IMR-90 (cell line): ENCODE data around the gene FOXP1. TPM values are rescaled to one million over a fixed set of nuclear protein-coding genes. Genes with fewer than 3 reads are reported as not detected.

Source experiments
- ATAC-seq: fragments of 200-7000 bp; cut with Tn5 transposase; 2 replicates; pipeline ENCODE4 v1.9.1; 2020; ENCODE audit warnings: low read depth, mild to moderate bottlenecking, moderate library complexity
- BruUV-seq: library from RNA; stranded (reverse); fragments of 400-500 nt; replicated peaks from 2 replicates; lab custom pipeline; 2021; lab: Mats Ljungman, UMichigan
- CTCF ChIA-PET: fragments of 300-600 bp; formaldehyde crosslinking; extraction: SDS; loops from one replicate; lab custom pipeline; 2021; ENCODE audit warnings: antibody characterized with exemption; lab: Yijun Ruan, JAX
- POLR2A ChIA-PET: fragments of 300-600 bp; sonication (Branson Sonifier 250); formaldehyde crosslinking; loops from one replicate; lab custom pipeline; 2022; ENCODE audit warnings: antibody characterized with exemption; ENCODE audit not compliant: unreplicated experiment; lab: Charles Lee
- DNase-seq: peaks from one replicate; pipeline ENCODE4 v3.0.0; 2013
- H2AFZ ChIP-seq: replicated peaks from 2 replicates; pipeline ENCODE3; 2013; ENCODE audit warnings: low read length, mild to moderate bottlenecking; ENCODE audit not compliant: poor library complexity
- H2AK5ac ChIP-seq: 2 replicates; pipeline ENCODE4 v1.6.1; 2013; ENCODE audit warnings: low read depth, low read length, inconsistent platforms
- H2AK9ac ChIP-seq: replicated peaks from 2 replicates; pipeline ENCODE3; 2013; ENCODE audit warnings: mild to moderate bottlenecking, low read depth, low read length, moderate library complexity; ENCODE audit not compliant: poor library complexity
- H2BK120ac ChIP-seq: 2 replicates; pipeline ENCODE4 v1.6.1; 2013; ENCODE audit warnings: low read depth, low read length, inconsistent platforms
- H2BK15ac ChIP-seq: 3 replicates; pipeline ENCODE4 v1.6.1; 2013; ENCODE audit warnings: low read depth, low read length, inconsistent platforms
- H2BK20ac ChIP-seq: 2 replicates; pipeline ENCODE4 v1.6.1; 2013; ENCODE audit warnings: low read depth, mild to moderate bottlenecking, inconsistent platforms, low read length, moderate library complexity
- H2BK5ac ChIP-seq: 2 replicates; pipeline ENCODE4 v1.6.1; 2013; ENCODE audit warnings: mild to moderate bottlenecking, low read depth, low read length, inconsistent platforms; ENCODE audit not compliant: poor library complexity, severe bottlenecking
- H3K14ac ChIP-seq: replicated peaks from 2 replicates; pipeline ENCODE4 v1.6.1; 2013; ENCODE audit warnings: low read depth, low read length, inconsistent platforms
- H3K18ac ChIP-seq: 2 replicates; pipeline ENCODE4 v1.6.1; 2013; ENCODE audit warnings: low read depth, low read length, control low read depth
- H3K23ac ChIP-seq: 2 replicates; pipeline ENCODE4 v1.6.1; 2013; ENCODE audit warnings: low read depth, low read length, inconsistent platforms
- H3K27ac ChIP-seq: 2 replicates; pipeline ENCODE4 v1.5.1; 2013; ENCODE audit warnings: mild to moderate bottlenecking, control low read depth, low read length; ENCODE audit not compliant: insufficient read depth
- H3K27me3 ChIP-seq: 2 replicates; pipeline ENCODE4 v1.6.1; 2013; ENCODE audit warnings: low read length; ENCODE audit not compliant: control insufficient read depth, insufficient read depth
- H3K36me3 ChIP-seq: 2 replicates; pipeline ENCODE4 v1.6.1; 2013; ENCODE audit warnings: low read length, mixed read lengths; ENCODE audit not compliant: control insufficient read depth, insufficient read depth
- H3K4ac ChIP-seq: 2 replicates; pipeline ENCODE4 v1.6.1; 2013; ENCODE audit warnings: low read depth, low read length, inconsistent platforms
- H3K4me1 ChIP-seq: 2 replicates; pipeline ENCODE4 v1.6.1; 2013; ENCODE audit warnings: low read length, mixed read lengths; ENCODE audit not compliant: control insufficient read depth, insufficient read depth
- H3K4me2 ChIP-seq: 2 replicates; pipeline ENCODE4 v1.6.1; 2013; ENCODE audit warnings: low read depth, mild to moderate bottlenecking, control low read depth, low read length, moderate library complexity
- H3K4me3 ChIP-seq: 2 replicates; pipeline ENCODE4 v1.5.1; 2013; ENCODE audit warnings: low read depth, mild to moderate bottlenecking, control low read depth, low read length, moderate library complexity; ENCODE audit not compliant: insufficient read depth
- H3K56ac ChIP-seq: 2 replicates; pipeline ENCODE4 v1.6.1; 2013; ENCODE audit warnings: low read length, inconsistent platforms; ENCODE audit not compliant: insufficient read depth; ENCODE audit errors: extremely low read depth
- H3K79me1 ChIP-seq, 2 experiments: 2 replicates each; pipeline ENCODE4 v1.6.1; 2013; ENCODE audit warnings: low read length in 2 of 2, inconsistent platforms in 1 of 2, low read depth in 1 of 2
- H3K9ac ChIP-seq: 2 replicates; pipeline ENCODE4 v1.6.1; 2013; ENCODE audit warnings: low read depth, low read length, control low read depth
- H3K9me1 ChIP-seq: 2 replicates; pipeline ENCODE4 v1.6.1; 2013; ENCODE audit warnings: low read length, inconsistent platforms; ENCODE audit not compliant: insufficient read depth
- H3K9me3 ChIP-seq: 2 replicates; pipeline ENCODE4 v1.6.1; 2013; ENCODE audit warnings: low read length; ENCODE audit not compliant: control insufficient read depth, insufficient read depth
- H4K20me1 ChIP-seq: 2 replicates; pipeline ENCODE4 v1.6.1; 2013; ENCODE audit warnings: low read length, inconsistent platforms; ENCODE audit not compliant: insufficient read depth
- H4K5ac ChIP-seq: 2 replicates; pipeline ENCODE4 v1.6.1; 2013; ENCODE audit warnings: mild to moderate bottlenecking, low read depth, low read length, control low read depth
- H4K8ac ChIP-seq, 2 experiments: 2 replicates each; pipeline ENCODE4 v1.6.1; 2013; ENCODE audit warnings: low read depth in 2 of 2, low read length in 2 of 2, control low read depth in 1 of 2, inconsistent platforms in 1 of 2
- H4K91ac ChIP-seq: 2 replicates; pipeline ENCODE4 v1.6.1; 2013; ENCODE audit warnings: low read depth, low read length, inconsistent platforms; ENCODE audit not compliant: insufficient read depth
- BHLHE40 ChIP-seq: fragments of 150-350 bp; IDR thresholded peaks from 2 replicates; pipeline ENCODE4 v1.6.1; 2016; ENCODE audit warnings: mild to moderate bottlenecking, low read depth, low read length
- CHD1 ChIP-seq: IDR thresholded peaks from 2 replicates; pipeline ENCODE4 v1.6.1; 2012; ENCODE audit warnings: low read depth, low read length, improper control_type of control experiment
- FOS ChIP-seq: fragments of 150-350 bp; IDR thresholded peaks from 2 replicates; pipeline ENCODE4 v1.6.1; 2016; ENCODE audit warnings: low read depth, low read length
- MAFK ChIP-seq: IDR thresholded peaks from 2 replicates; pipeline ENCODE4 v1.6.1; 2012; ENCODE audit warnings: low read depth, low read length, improper control_type of control experiment
- MXI1 ChIP-seq: IDR thresholded peaks from 2 replicates; pipeline ENCODE4 v1.6.1; 2012; ENCODE audit warnings: low read depth, mild to moderate bottlenecking, low read length, moderate library complexity, borderline replicate concordance
- POLR2A ChIP-seq: IDR thresholded peaks from 2 replicates; pipeline ENCODE4 v1.6.1; 2012; ENCODE audit warnings: mild to moderate bottlenecking, low read depth, low read length
- RAD21 ChIP-seq: IDR thresholded peaks from 2 replicates; pipeline ENCODE4 v1.6.1; 2012; ENCODE audit warnings: low read length, improper control_type of control experiment
- RCOR1 ChIP-seq: IDR thresholded peaks from 2 replicates; pipeline ENCODE4 v1.6.1; 2012; ENCODE audit warnings: mild to moderate bottlenecking, low read length, improper control_type of control experiment; ENCODE audit not compliant: insufficient replicate concordance
- RFX5 ChIP-seq: IDR thresholded peaks from 2 replicates; pipeline ENCODE4 v1.8.0; 2012; ENCODE audit warnings: low read depth, mild to moderate bottlenecking, low read length, moderate library complexity
- SMC3 ChIP-seq: fragments of 150-350 bp; IDR thresholded peaks from 2 replicates; pipeline ENCODE4 v1.6.1; 2016; ENCODE audit warnings: low read depth, mild to moderate bottlenecking, antibody characterized with exemption, low read length, moderate library complexity
- WGBS, 2 experiments: methylation state at CpG; one replicate each; pipeline versions ENCODE4 v1.1.5 to v1.1.7; 2013; ENCODE audit warnings: missing lambda C conversion rate in 2 of 2; ENCODE audit not compliant: insufficient read length in 1 of 2; ENCODE audit errors: extremely low coverage in 2 of 2; 5-methylcytosine and 5-hydroxymethylcytosine counted together
- dilution Hi-C: fragments of 300-500 bp; cut with HindIII; formaldehyde crosslinking; loops from one replicate; pipeline ENCODE4 v1.14.3; 2018; ENCODE audit warnings: low sequenced_read_pairs; ENCODE audit not compliant: unreplicated experiment
- in situ Hi-C: fragments of 300-500 bp; cut with MboI; formaldehyde crosslinking; loops from 3 replicates; pipeline ENCODE4 v1.14.3; 2019; ENCODE audit warnings: low sequenced_read_pairs, inconsistent platforms, mixed read lengths
- intact Hi-C: fragments of 100-400 bp; cut with micrococcal nuclease; formaldehyde crosslinking; loops from 2 replicates; pipeline ENCODE4 v1.10.0; 2022
- polyA plus RNA-seq, 3 experiments: library from polyadenylated mRNA; depleted of rRNA; stranded (reverse); fragments of >200 nt; gene quantifications; 2 replicates each; pipeline ENCODE4 v1.2.3, GENCODE V29; 2012; ENCODE audit warnings: low replicate concordance in 1 of 3
- total RNA-seq: library from RNA; depleted of rRNA; stranded (reverse); fragments of >200 nt; gene quantifications from 2 replicates; pipeline ENCODE4 v1.2.3, GENCODE V29; 2012
- TF ChIP-seq, protein P1 (sequence below): fragments of 150-350 bp; IDR thresholded peaks from 2 replicates; pipeline ENCODE4 v1.6.1; 2017; ENCODE audit warnings: mild to moderate bottlenecking, antibody characterized with exemption, low read length, low read depth
- TF ChIP-seq, protein P2 (sequence below): fragments of 150-350 bp; IDR thresholded peaks from 2 replicates; pipeline ENCODE4 v1.6.1; 2016; ENCODE audit warnings: low read depth, mild to moderate bottlenecking, low read length, moderate library complexity, borderline replicate concordance
- TF ChIP-seq, protein P3 (sequence below): conservative IDR thresholded peaks from 2 replicates; pipeline ENCODE4 v1.5.1; 2012; ENCODE audit warnings: mild to moderate bottlenecking, low read depth, low read length, improper control_type of control experiment

The FOXP1 gene
- total and polyA plus RNA-seq, 2 of the 4 experiments (the other 2 are of a cell fraction) = 37.0 to 132 TPM

DNA sequence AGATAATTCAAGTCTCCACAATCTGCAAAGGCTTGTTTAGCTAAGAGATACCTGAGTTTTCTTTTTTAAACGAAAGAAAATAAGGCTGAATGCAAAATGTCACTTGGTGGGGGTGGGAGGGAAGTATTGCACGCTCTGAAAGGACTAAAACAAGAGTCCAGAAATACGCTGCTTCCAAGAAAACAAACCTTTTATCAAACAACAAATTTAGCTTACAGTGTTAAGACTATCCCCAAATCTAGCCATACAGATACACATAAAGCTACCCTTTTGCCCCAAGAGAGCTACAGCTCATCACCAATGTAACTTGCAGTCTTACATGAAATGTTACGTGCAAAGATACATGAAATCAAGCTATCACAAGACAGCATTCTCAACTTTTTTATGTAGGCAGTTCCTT lies 522.5 kb downstream of the FOXP1 start:
- H3K4me1 ChIP-seq = peaks cover 10% of the 10 kb centered on the region

More for the DNA sequence above, 522.5 kb downstream of the FOXP1 start:
- no peaks in the 10 kb centered on the region for H3K27me3 ChIP-seq
- ChIA-PET POLR2A (no interaction called here), CTCF (interaction anchor here (0.5 to 0.6 kb wide), 2 partner anchors 510 to 519 kb away, joined by 3 read pairs; no protein-coding TSS in a partner anchor)
- H2AFZ ChIP-seq = no peak overlapping the region
- in situ Hi-C loops (no loop called here), intact Hi-C loops (loop anchor here (5.0 kb wide), 3 partner anchors 166 to 344 kb away; no protein-coding TSS in a partner anchor), dilution Hi-C loops (no loop called here)
- no peak overlapping the region for H2BK15ac ChIP-seq
- no peak overlapping the region for H4K91ac ChIP-seq
- no TSS peak for BruUV-seq
- H3K27ac ChIP-seq = no peak overlapping the region
- H3K4ac ChIP-seq = no peak overlapping the region
- H4K8ac ChIP-seq = no peak overlapping the region; a peak in 1 of 4 replicates
- no peaks in the 10 kb centered on the region for H3K9me3 ChIP-seq
- peak overlapping the region; percentile 4; the same call in 1 of the 2 replicates for H3K23ac ChIP-seq
- TF ChIP-seq RFX5 (no peak), MAFK (no peak), FOS (no peak), POLR2A (no peak), RAD21 (no peak), CHD1 (no peak), SMC3 (no peak), RCOR1 (no peak), BHLHE40 (no peak), MXI1 (no peak)
- TF ChIP-seq, protein P1, sequence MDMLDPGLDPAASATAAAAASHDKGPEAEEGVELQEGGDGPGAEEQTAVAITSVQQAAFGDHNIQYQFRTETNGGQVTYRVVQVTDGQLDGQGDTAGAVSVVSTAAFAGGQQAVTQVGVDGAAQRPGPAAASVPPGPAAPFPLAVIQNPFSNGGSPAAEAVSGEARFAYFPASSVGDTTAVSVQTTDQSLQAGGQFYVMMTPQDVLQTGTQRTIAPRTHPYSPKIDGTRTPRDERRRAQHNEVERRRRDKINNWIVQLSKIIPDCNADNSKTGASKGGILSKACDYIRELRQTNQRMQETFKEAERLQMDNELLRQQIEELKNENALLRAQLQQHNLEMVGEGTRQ = no peak
- TF ChIP-seq, protein P2, sequence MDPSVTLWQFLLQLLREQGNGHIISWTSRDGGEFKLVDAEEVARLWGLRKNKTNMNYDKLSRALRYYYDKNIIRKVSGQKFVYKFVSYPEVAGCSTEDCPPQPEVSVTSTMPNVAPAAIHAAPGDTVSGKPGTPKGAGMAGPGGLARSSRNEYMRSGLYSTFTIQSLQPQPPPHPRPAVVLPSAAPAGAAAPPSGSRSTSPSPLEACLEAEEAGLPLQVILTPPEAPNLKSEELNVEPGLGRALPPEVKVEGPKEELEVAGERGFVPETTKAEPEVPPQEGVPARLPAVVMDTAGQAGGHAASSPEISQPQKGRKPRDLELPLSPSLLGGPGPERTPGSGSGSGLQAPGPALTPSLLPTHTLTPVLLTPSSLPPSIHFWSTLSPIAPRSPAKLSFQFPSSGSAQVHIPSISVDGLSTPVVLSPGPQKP = no peak
- TF ChIP-seq, protein P3, sequence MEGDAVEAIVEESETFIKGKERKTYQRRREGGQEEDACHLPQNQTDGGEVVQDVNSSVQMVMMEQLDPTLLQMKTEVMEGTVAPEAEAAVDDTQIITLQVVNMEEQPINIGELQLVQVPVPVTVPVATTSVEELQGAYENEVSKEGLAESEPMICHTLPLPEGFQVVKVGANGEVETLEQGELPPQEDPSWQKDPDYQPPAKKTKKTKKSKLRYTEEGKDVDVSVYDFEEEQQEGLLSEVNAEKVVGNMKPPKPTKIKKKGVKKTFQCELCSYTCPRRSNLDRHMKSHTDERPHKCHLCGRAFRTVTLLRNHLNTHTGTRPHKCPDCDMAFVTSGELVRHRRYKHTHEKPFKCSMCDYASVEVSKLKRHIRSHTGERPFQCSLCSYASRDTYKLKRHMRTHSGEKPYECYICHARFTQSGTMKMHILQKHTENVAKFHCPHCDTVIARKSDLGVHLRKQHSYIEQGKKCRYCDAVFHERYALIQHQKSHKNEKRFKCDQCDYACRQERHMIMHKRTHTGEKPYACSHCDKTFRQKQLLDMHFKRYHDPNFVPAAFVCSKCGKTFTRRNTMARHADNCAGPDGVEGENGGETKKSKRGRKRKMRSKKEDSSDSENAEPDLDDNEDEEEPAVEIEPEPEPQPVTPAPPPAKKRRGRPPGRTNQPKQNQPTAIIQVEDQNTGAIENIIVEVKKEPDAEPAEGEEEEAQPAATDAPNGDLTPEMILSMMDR = no peak
- DNase-seq (no peak), ATAC-seq (no peak)
- no peak overlapping the region; the same call in 1 of the 2 replicates for H3K18ac ChIP-seq
- no peak overlapping the region for H4K5ac ChIP-seq
- no peak overlapping the region for H2BK20ac ChIP-seq
- peak overlapping the region; percentile 27 for H2BK5ac ChIP-seq
- no peak overlapping the region for H2BK120ac ChIP-seq
- H3K14ac ChIP-seq = peak overlapping the region; percentile 14; the same call in 1 of the 2 replicates
- peaks cover under 1 to 50% of the 10 kb centered on the region in 2 experiments; a peak in 2 of 4 replicates for H3K79me1 ChIP-seq
- H3K9me1 ChIP-seq = peaks cover 6% of the 10 kb centered on the region
- H2AK5ac ChIP-seq = no peak overlapping the region
- H3K4me3 ChIP-seq = no peak overlapping the region
- H3K36me3 ChIP-seq = no peaks in the 10 kb centered on the region
- H3K4me2 ChIP-seq = peak overlapping the region; percentile 32; the same call in 1 of the 2 replicates
- no peak overlapping the region for H3K9ac ChIP-seq
- no peak overlapping the region for H3K56ac ChIP-seq
- peaks cover 21% of the 10 kb centered on the region; the same call in 1 of the 2 replicates for H4K20me1 ChIP-seq
- WGBS, 2 experiments = 100% methylated on average over 1 of the region's 4 CpGs; no CpG with 5 or more reads in 1 of the 2 experiments
- H2AK9ac ChIP-seq = no peak overlapping the region
